KMS-11 (cell line): ENCODE results near the gene CRADD.

Experiments
- H2AFZ ChIP-seq: fragments of 200-600 bp; sonication (generic); 2 replicates; pipeline ENCODE4 v1.6.1; 2016; ENCODE audit warnings: antibody characterized with exemption, mixed run types, low read depth
- H3K27ac ChIP-seq: fragments of 200-600 bp; sonication (generic); 2 replicates; pipeline ENCODE4 v1.6.1; 2016; ENCODE audit warnings: mild to moderate bottlenecking, mixed run types
- H3K27me3 ChIP-seq: fragments of 200-600 bp; sonication (generic); 2 replicates; pipeline ENCODE4 v1.6.1; 2017; ENCODE audit warnings: mild to moderate bottlenecking, low read depth, mixed run types, moderate library complexity; ENCODE audit not compliant: insufficient read depth
- H3K36me3 ChIP-seq: fragments of 200-600 bp; sonication (generic); 2 replicates; pipeline ENCODE4 v1.6.1; 2017; ENCODE audit warnings: mild to moderate bottlenecking, mixed run types; ENCODE audit not compliant: insufficient read depth
- H3K4me1 ChIP-seq: fragments of 200-600 bp; sonication (generic); 2 replicates; pipeline ENCODE4 v1.6.1; 2016; ENCODE audit warnings: mild to moderate bottlenecking, low read depth, mixed run types; ENCODE audit not compliant: poor library complexity, severe bottlenecking
- H3K4me2 ChIP-seq: fragments of 200-600 bp; sonication (generic); 2 replicates; pipeline ENCODE4 v1.7.0; 2016; ENCODE audit warnings: mild to moderate bottlenecking, mixed run types
- H3K4me3 ChIP-seq: fragments of 200-600 bp; sonication (generic); IDR thresholded peaks from 2 replicates; pipeline ENCODE4 v1.6.1; 2017; ENCODE audit warnings: low read depth, low read length, mixed read lengths; ENCODE audit not compliant: insufficient read depth
- H3K79me2 ChIP-seq: fragments of 200-600 bp; sonication (generic); 2 replicates; pipeline ENCODE4 v1.6.1; 2016; ENCODE audit warnings: low read depth, mixed run types; ENCODE audit not compliant: insufficient read depth
- H3K9ac ChIP-seq: fragments of 200-600 bp; sonication (generic); 2 replicates; pipeline ENCODE4 v1.6.1; 2016; ENCODE audit warnings: mild to moderate bottlenecking, mixed run types
- H4K20me1 ChIP-seq: fragments of 200-600 bp; sonication (generic); 2 replicates; pipeline ENCODE4 v1.6.1; 2016; ENCODE audit warnings: mild to moderate bottlenecking, mixed run types; ENCODE audit not compliant: insufficient read depth
- TF ChIP-seq, protein P1 (sequence below): fragments of 200-600 bp; sonication (generic); conservative IDR thresholded peaks from 2 replicates; pipeline ENCODE4 v1.6.1; 2017; ENCODE audit warnings: low read depth, mild to moderate bottlenecking, antibody characterized with exemption, low read length, moderate library complexity, mixed read lengths

The CRADD gene

DNA sequence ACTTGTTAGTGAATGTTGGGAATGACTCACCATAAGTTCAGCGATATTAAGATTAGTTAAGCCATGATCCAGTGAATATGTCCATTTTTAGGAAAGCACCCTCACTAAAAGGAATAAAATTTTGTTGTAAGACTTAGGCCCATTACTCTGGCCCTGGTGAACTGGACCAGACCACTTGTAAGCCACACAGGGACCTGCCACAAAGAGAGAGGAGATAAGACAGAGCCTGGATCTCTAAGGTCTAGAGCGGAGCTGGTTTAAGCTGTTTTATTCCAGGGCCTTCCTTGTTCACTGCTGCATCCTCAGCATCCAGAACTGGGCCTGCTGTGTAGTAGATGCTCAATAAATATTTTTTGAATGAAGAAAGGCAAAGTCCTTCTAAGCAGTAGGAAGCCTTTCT, 79.1 kb downstream of the CRADD start:
- TF ChIP-seq, protein P1, sequence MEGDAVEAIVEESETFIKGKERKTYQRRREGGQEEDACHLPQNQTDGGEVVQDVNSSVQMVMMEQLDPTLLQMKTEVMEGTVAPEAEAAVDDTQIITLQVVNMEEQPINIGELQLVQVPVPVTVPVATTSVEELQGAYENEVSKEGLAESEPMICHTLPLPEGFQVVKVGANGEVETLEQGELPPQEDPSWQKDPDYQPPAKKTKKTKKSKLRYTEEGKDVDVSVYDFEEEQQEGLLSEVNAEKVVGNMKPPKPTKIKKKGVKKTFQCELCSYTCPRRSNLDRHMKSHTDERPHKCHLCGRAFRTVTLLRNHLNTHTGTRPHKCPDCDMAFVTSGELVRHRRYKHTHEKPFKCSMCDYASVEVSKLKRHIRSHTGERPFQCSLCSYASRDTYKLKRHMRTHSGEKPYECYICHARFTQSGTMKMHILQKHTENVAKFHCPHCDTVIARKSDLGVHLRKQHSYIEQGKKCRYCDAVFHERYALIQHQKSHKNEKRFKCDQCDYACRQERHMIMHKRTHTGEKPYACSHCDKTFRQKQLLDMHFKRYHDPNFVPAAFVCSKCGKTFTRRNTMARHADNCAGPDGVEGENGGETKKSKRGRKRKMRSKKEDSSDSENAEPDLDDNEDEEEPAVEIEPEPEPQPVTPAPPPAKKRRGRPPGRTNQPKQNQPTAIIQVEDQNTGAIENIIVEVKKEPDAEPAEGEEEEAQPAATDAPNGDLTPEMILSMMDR, result no peak
- no peak overlapping the region for H2AFZ ChIP-seq
- no peak overlapping the region for H3K27ac ChIP-seq
- no peaks in the 10 kb centered on the region for H3K4me1 ChIP-seq
- no peaks in the 10 kb centered on the region for H3K36me3 ChIP-seq
- H3K9ac ChIP-seq, result no peak overlapping the region
- no peaks in the 10 kb centered on the region for H3K79me2 ChIP-seq
- H4K20me1 ChIP-seq, result no peaks in the 10 kb centered on the region
- H3K27me3 ChIP-seq, result no peaks in the 10 kb centered on the region
- H3K4me3 ChIP-seq, result no peak overlapping the region
- H3K4me2 ChIP-seq, result no peak overlapping the region

DNA sequence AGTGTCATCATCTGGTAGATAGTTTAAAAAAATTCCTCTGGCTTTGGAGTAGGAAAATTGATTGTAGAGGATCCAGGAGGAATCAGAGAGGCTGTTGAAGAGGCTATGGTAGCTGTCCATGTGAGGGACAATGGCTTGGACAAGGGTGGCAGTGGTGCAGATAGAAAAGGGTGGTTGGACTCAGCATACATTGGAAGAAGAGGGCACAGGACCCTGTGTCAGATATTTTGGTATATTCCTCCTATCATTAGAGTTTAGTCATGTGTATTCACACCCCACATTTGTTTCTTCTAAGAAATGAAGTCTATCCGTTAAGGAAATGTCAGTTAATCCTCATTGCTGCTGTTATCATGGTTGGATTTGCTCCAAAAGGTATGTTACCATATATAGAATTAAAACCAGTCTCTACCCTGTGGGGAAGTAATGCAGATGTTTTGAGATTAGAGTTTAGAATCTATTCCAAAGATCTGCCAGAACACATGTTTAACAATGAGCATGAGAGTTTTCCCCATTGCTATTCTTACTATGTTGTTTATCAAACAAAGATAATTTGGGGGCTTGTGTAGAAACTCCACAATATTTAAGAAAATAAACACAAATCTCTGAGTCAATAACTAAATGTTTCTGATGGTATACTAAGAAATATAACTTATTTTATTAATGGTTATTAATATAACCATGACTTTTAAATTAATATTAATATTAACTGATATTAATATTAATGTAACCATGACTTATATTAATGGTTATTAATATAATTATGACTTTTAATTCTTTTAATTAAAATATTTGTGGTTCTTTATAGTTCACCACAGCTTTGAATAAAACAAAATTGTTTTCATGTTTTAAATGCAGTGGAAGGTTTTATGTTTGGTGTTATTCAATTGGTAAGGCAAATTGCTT, 80.9 kb downstream of the CRADD start:
- H3K27ac ChIP-seq, result no peak overlapping the region
- TF ChIP-seq, protein P1, result no peak
- no peaks in the 10 kb centered on the region for H4K20me1 ChIP-seq
- no peak overlapping the region for H2AFZ ChIP-seq
- H3K27me3 ChIP-seq, result no peaks in the 10 kb centered on the region
- no peak overlapping the region for H3K4me3 ChIP-seq
- no peak overlapping the region for H3K9ac ChIP-seq
- H3K36me3 ChIP-seq, result no peaks in the 10 kb centered on the region
- H3K4me1 ChIP-seq, result no peaks in the 10 kb centered on the region
- no peaks in the 10 kb centered on the region for H3K79me2 ChIP-seq
- no peak overlapping the region for H3K4me2 ChIP-seq

DNA sequence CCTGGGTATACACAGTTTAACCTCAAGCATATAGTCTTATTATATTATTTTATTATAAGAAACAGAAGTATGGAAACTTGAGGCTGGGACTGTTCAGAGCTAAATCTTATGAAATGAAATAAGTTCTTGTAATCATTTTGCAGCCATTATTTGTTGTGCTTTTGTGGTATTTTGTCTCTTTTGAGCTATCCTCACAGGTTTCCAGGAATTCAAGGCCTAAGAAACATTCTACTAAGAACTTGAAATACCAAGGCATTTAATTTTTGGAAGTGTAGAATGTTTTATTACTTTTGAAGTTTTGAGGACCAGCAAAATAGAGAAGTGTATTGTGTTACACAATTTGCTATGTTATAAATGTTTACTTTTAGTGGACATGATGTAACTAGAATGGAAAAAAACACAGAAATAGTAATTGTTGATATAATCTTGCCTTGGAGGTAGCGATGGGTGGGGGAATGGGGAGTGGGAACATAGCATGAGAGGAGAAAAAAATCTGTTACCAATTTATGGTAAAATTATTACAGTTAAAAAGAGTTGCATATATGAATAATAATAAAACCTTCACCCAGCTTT, 81.7 kb downstream of the CRADD start:
- Histone ChIP-seq H3K36me3 (no peaks in the 10 kb centered on the region), H3K4me1 (no peaks in the 10 kb centered on the region), H2AFZ (no peak overlapping the region), H3K4me2 (no peak overlapping the region), H3K79me2 (no peaks in the 10 kb centered on the region), H3K4me3 (no peak overlapping the region), H4K20me1 (no peaks in the 10 kb centered on the region), H3K27ac (no peak overlapping the region), H3K9ac (no peak overlapping the region), H3K27me3 (no peaks in the 10 kb centered on the region)
- TF ChIP-seq, protein P1, result no peak

DNA sequence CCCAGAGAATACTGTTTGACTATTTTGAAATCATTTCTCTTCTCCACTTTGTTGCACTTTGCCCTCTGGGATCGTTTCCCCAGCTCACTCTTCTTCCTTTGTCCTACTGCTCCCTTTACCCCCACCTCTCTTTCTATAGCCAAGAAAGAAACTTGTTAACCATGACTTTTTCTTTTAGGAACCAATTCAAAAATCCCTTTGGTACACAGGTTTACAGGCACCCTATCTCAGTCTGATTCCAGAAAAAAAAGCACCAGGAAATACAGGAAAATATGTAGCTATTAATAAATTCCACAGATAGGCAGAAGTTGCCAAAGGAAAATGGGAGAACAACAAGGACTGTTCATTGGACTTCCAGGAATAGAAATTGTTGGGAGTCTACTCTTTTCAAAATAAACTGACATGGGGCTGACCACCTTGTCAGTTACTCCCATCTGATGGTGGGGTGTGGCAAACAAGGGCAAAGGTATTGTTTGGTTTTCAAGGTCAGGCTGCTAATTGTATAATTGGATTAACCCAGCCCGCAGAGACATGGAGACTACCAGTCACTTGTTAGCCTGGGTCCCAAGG, 82.4 kb downstream of the CRADD start:
- Histone ChIP-seq H3K9ac (no peak overlapping the region), H3K4me3 (no peak overlapping the region), H3K27ac (no peak overlapping the region), H3K4me1 (no peaks in the 10 kb centered on the region), H4K20me1 (no peaks in the 10 kb centered on the region), H3K4me2 (no peak overlapping the region), H3K36me3 (no peaks in the 10 kb centered on the region), H2AFZ (no peak overlapping the region), H3K79me2 (no peaks in the 10 kb centered on the region), H3K27me3 (no peaks in the 10 kb centered on the region)
- TF ChIP-seq, protein P1, result no peak
